Thoracic aorta (tissue), 2 donors: ENCODE data around the gene USF3. TPM values are rescaled to one million over a fixed set of nuclear protein-coding genes. Genes with fewer than 3 reads are reported as not detected.

Source experiments
- ATAC-seq: fragments of 150-250 bp; one replicate; pipeline ENCODE4 v1.8.0; 2017; ENCODE audit warnings: low read depth; ENCODE audit not compliant: insufficient number of reproducible peaks, low FRiP score
- DNase-seq: peaks from one replicate; pipeline ENCODE4 v3.0.0-alpha.2; 2020; ENCODE audit warnings: low spot score
- H3K27ac ChIP-seq, 2 donors: fragments of 200-600 bp; sonication (generic); 1 replicate in 1 of 2; 2 replicates in 1 of 2; pipeline ENCODE4 v1.5.1; 2016; ENCODE audit warnings: mild to moderate bottlenecking in 2 of 2, moderate library complexity in 2 of 2
- H3K27me3 ChIP-seq: fragments of 200-600 bp; sonication (generic); replicated peaks from 2 replicates; pipeline ENCODE4 v1.6.0; 2016; ENCODE audit warnings: mild to moderate bottlenecking; ENCODE audit not compliant: insufficient read depth
- H3K36me3 ChIP-seq: fragments of 200-600 bp; sonication (generic); one replicate; pipeline ENCODE4 v1.5.1; 2016
- H3K4me1 ChIP-seq, 2 donors: fragments of 200-600 bp; sonication (generic); 1 replicate in 1 of 2; 2 replicates in 1 of 2; pipeline versions ENCODE4 v1.5.1 to v1.6.0; 2016; ENCODE audit warnings: low read depth in 2 of 2, mild to moderate bottlenecking in 1 of 2; ENCODE audit not compliant: control insufficient read depth in 1 of 2
- H3K4me3 ChIP-seq: fragments of 200-600 bp; sonication (generic); 2 replicates; pipeline ENCODE4 v1.5.1; 2016; ENCODE audit warnings: mild to moderate bottlenecking
- H3K9me3 ChIP-seq: fragments of 200-600 bp; sonication (generic); 2 replicates; pipeline ENCODE4 v1.5.1; 2016
- total RNA-seq, 2 donors: library from RNA; depleted of rRNA; stranded (reverse); fragments of >200 nt; gene quantifications; one replicate each; pipeline versions ENCODE4 v1.1.0 to v1.2.3, GENCODE V29; 2016
- TF ChIP-seq, protein P1 (sequence below): fragments of 200-600 bp; sonication (generic); IDR thresholded peaks from one replicate; pipeline ENCODE4 v1.5.1; 2019; ENCODE audit warnings: antibody characterized with exemption

The USF3 gene
- total RNA-seq, 2 donors from 2014 or later: 14.8 to 20.3 TPM

GRCh38 chr3:113677737-113678136 is 18.7 kb downstream of the USF3 start:
- TF ChIP-seq, protein P1, sequence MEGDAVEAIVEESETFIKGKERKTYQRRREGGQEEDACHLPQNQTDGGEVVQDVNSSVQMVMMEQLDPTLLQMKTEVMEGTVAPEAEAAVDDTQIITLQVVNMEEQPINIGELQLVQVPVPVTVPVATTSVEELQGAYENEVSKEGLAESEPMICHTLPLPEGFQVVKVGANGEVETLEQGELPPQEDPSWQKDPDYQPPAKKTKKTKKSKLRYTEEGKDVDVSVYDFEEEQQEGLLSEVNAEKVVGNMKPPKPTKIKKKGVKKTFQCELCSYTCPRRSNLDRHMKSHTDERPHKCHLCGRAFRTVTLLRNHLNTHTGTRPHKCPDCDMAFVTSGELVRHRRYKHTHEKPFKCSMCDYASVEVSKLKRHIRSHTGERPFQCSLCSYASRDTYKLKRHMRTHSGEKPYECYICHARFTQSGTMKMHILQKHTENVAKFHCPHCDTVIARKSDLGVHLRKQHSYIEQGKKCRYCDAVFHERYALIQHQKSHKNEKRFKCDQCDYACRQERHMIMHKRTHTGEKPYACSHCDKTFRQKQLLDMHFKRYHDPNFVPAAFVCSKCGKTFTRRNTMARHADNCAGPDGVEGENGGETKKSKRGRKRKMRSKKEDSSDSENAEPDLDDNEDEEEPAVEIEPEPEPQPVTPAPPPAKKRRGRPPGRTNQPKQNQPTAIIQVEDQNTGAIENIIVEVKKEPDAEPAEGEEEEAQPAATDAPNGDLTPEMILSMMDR: no peak
- Histone ChIP-seq H3K36me3 (no peaks in the 10 kb centered on the region), H3K27me3 (no peaks in the 10 kb centered on the region), H3K27ac (no peak overlapping the region), H3K4me3 (no peak overlapping the region), H3K4me1 (no peaks in the 10 kb centered on the region), H3K9me3 (no peaks in the 10 kb centered on the region)
- no peak for ATAC-seq
- no peak for DNase-seq

DNA sequence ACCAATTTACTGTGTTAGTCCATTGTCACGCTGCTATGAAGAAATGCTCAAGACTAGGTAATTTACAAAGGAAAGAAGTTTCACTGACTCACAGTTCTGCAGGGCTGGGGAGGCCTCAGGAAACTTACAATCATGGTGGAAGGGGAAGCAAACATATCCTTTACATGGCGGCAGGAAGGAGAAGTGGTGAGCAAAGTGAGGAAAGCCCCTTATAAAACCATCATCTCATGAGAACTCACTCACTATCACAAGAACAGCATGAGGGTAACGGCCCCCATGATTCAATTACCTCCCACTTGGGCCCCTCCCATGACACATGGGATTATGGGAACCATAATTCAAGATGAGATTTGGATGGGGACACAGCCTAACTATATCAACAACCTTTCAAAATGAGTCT is 20.2 kb downstream of the USF3 start:
- Histone ChIP-seq H3K27me3 (no peaks in the 10 kb centered on the region), H3K27ac (no peak overlapping the region), H3K9me3 (no peaks in the 10 kb centered on the region), H3K36me3 (no peaks in the 10 kb centered on the region), H3K4me1 (no peaks in the 10 kb centered on the region), H3K4me3 (no peak overlapping the region)
- ATAC-seq (no peak), DNase-seq (no peak)
- TF ChIP-seq, protein P1: no peak

GRCh38 chr3:113673593-113673992 is 22.8 kb downstream of the USF3 start:
- Histone ChIP-seq H3K9me3 (no peaks in the 10 kb centered on the region), H3K27ac (no peak overlapping the region), H3K4me1 (no peaks in the 10 kb centered on the region), H3K4me3 (no peak overlapping the region), H3K36me3 (no peaks in the 10 kb centered on the region), H3K27me3 (no peaks in the 10 kb centered on the region)
- TF ChIP-seq, protein P1: no peak
- ATAC-seq (no peak), DNase-seq (no peak)

GRCh38 chr3:113668015-113668414 is 28.4 kb downstream of the USF3 start:
- no peak for DNase-seq
- H3K27ac ChIP-seq: no peak overlapping the region

GRCh38 chr3:113664523-113665094 is 31.8 kb downstream of the USF3 start:
- no peaks in the 10 kb centered on the region for H3K4me1 ChIP-seq

More at GRCh38 chr3:113668015-113668414, 28.4 kb downstream of the USF3 start:
- Histone ChIP-seq H3K27me3 (no peaks in the 10 kb centered on the region), H3K9me3 (no peaks in the 10 kb centered on the region), H3K4me1 (no peaks in the 10 kb centered on the region), H3K4me3 (no peak overlapping the region), H3K36me3 (peaks cover 11% of the 10 kb centered on the region)
- TF ChIP-seq, protein P1: no peak
- no peak for ATAC-seq

More at GRCh38 chr3:113664523-113665094, 31.8 kb downstream of the USF3 start:
- no peak overlapping the region for H3K27ac ChIP-seq
- TF ChIP-seq, protein P1: no peak
- H3K4me3 ChIP-seq: no peak overlapping the region
- ATAC-seq (no peak), DNase-seq (no peak)
- no peaks in the 10 kb centered on the region for H3K9me3 ChIP-seq
- H3K36me3 ChIP-seq: peaks cover 36% of the 10 kb centered on the region
- H3K27me3 ChIP-seq: no peaks in the 10 kb centered on the region
